ENCODE measurements around the gene OR1D5.

OR1D5 gene

DNA sequence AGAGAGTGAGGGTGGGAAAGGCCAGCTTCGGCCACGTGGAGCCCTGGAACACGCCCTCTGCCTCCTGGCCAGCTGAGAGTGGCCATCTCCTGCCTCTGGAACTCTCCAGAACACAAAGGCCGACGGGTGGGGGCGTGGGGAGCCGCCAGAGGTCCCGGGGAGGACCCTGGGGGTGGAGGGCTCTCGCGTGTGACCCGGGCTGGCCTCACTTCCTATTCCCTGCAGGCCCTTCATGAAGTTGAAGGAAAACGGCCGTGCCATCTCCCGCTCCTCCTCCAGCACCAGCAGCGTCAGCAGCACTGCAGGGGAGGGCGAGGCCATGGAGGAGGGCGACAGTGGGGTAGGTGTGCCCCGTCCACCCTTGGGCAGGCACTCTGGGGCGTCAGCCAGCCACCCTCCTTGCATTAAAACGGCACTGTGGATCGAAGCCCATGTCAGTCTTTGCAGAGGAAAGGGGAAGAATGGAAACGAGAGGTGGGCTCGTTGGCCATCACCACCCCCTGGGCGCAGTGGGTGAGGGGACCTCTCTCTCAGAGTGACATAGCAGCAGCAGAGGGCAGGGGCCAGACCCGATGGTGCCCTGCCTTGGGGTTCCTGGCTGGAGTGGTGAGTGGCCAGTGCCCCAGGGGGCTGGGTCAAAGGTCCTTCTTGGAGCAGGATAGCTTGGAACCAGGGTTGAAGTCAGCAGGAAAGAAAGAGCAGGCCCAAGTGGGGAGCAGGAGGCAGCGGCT is 37.1 kb downstream of the OR1D5 start:
- Histone ChIP-seq H3K27me3 (ENCODE audit: control insufficient read depth in 3 of 3, insufficient read depth in 3 of 3, low read depth in 1 of 3, low read length in 3 of 3) (no peaks in the 10 kb centered on the region), H3K9ac (ENCODE audit: low read depth, low read length, poor library complexity) (peak overlapping the region; percentile 57), H2BK120ac (ENCODE audit: low read depth, low read length) (no peak overlapping the region), H3K9me3 (replicated peaks in 1 of 2; ENCODE audit: control insufficient read depth in 2 of 2, insufficient read depth in 1 of 2, low read depth in 1 of 2, low read length in 2 of 2) (peaks cover 3 to 4% of the 10 kb centered on the region in 2 donors), H3K23ac (ENCODE audit: low read depth, low read length, poor library complexity) (no peak overlapping the region), H2BK5ac (ENCODE audit: low read length) (no peak overlapping the region), H3K4ac (ENCODE audit: low read length) (peak overlapping the region; percentile 89), H3K14ac (ENCODE audit: low read length) (peak overlapping the region; percentile 25), H3K18ac (ENCODE audit: low read length) (peak overlapping the region; percentile 81), H2BK15ac (ENCODE audit: low read length) (peak overlapping the region; percentile 95), H3K36me3 (replicated peaks in 1 of 2; ENCODE audit: control insufficient read depth in 2 of 2, insufficient read depth in 2 of 2, low read length in 2 of 2) (no peaks in the 10 kb centered on the region), H2AK5ac (ENCODE audit: low read depth, low read length) (peak overlapping the region; percentile 63), H3K4me2 (ENCODE audit: insufficient read depth, low read length, poor library complexity, severe bottlenecking) (no peak overlapping the region), H3K4me3 (ENCODE audit: low read length in 2 of 2) (no peak overlapping the region), H2AFZ (ENCODE audit: low read length) (peak overlapping the region; percentile 17), H3K27ac (replicated peaks; ENCODE audit: low read length) (no peak overlapping the region), H3K79me1 (ENCODE audit: low read depth, low read length) (peaks cover 4% of the 10 kb centered on the region), H4K8ac (ENCODE audit: low read depth, low read length) (no peak overlapping the region), H3K4me1 (ENCODE audit: control insufficient read depth in 2 of 2, insufficient read depth in 1 of 2, low read depth in 1 of 2, low read length in 2 of 2) (peaks cover 0 to 9% of the 10 kb centered on the region in 2 donors), H2BK12ac (ENCODE audit: low read length) (peak overlapping the region; percentile 46), H4K91ac (ENCODE audit: low read depth, low read length, poor library complexity) (no peak overlapping the region)
- WGBS, 2 donors (ENCODE audit: extremely low coverage in 2 of 2, insufficient read length in 2 of 2, insufficient replicate concordance in 1 of 2) = no CpG with 5 or more reads among the region's 26 CpGs
- no peak for DNase-seq (ENCODE audit: low spot score)

GRCh38 chr17:3025421-3026124 is 37.8 kb downstream of the OR1D5 start:
- no peak for DNase-seq (ENCODE audit: low spot score)
- Histone ChIP-seq H4K8ac (ENCODE audit: low read depth, low read length) (no peak overlapping the region), H3K9me3 (replicated peaks in 1 of 2; ENCODE audit: control insufficient read depth in 2 of 2, insufficient read depth in 1 of 2, low read depth in 1 of 2, low read length in 2 of 2) (peaks cover 3 to 4% of the 10 kb centered on the region in 2 donors), H3K4ac (ENCODE audit: low read length) (no peak overlapping the region), H3K27ac (replicated peaks; ENCODE audit: low read length) (no peak overlapping the region), H3K4me1 (ENCODE audit: control insufficient read depth in 2 of 2, insufficient read depth in 1 of 2, low read depth in 1 of 2, low read length in 2 of 2) (peaks cover 0 to 9% of the 10 kb centered on the region in 2 donors), H3K4me2 (ENCODE audit: insufficient read depth, low read length, poor library complexity, severe bottlenecking) (no peak overlapping the region), H2BK12ac (ENCODE audit: low read length) (peak overlapping the region; percentile 41), H2BK5ac (ENCODE audit: low read length) (no peak overlapping the region), H2BK15ac (ENCODE audit: low read length) (no peak overlapping the region), H2AFZ (ENCODE audit: low read length) (peak overlapping the region; percentile 17), H2AK5ac (ENCODE audit: low read depth, low read length) (peak overlapping the region; percentile 63), H3K36me3 (replicated peaks in 1 of 2; ENCODE audit: control insufficient read depth in 2 of 2, insufficient read depth in 2 of 2, low read length in 2 of 2) (no peaks in the 10 kb centered on the region), H3K23ac (ENCODE audit: low read depth, low read length, poor library complexity) (no peak overlapping the region), H2BK120ac (ENCODE audit: low read depth, low read length) (no peak overlapping the region), H3K27me3 (ENCODE audit: control insufficient read depth in 3 of 3, insufficient read depth in 3 of 3, low read depth in 1 of 3, low read length in 3 of 3) (no peaks in the 10 kb centered on the region), H3K4me3 (ENCODE audit: low read length in 2 of 2) (no peak overlapping the region), H3K9ac (ENCODE audit: low read depth, low read length, poor library complexity) (no peak overlapping the region), H3K79me1 (ENCODE audit: low read depth, low read length) (peaks cover 4% of the 10 kb centered on the region), H3K18ac (ENCODE audit: low read length) (peak overlapping the region; percentile 15), H4K91ac (ENCODE audit: low read depth, low read length, poor library complexity) (no peak overlapping the region), H3K14ac (ENCODE audit: low read length) (no peak overlapping the region)
- no CpG with 5 or more reads among the region's 17 CpGs for WGBS, 2 donors (ENCODE audit: extremely low coverage in 2 of 2, insufficient read length in 2 of 2, insufficient replicate concordance in 1 of 2)

DNA sequence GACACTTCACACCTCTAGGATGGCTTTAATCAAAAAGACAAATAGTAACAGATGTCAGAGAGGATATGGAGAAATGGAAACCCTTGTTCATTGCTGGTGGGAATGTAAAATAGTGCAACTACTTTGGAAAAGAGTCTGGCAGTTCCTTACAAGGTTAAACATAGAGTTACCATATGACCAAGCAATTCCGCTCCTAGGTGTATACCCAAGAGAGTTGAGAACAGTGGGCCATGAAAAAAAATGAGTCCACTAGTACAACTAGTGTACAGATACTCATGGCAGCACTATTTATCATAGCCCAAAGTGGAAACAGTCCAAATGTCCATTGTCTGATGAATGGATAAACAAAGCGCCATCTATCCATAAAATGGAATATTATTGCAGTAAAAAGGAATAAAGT is 39.1 kb downstream of the OR1D5 start:
- no peak overlapping the region for H3K27ac ChIP-seq (replicated peaks; ENCODE audit: low read length)
- no peak overlapping the region for H4K8ac ChIP-seq (ENCODE audit: low read depth, low read length)
- DNase-seq (ENCODE audit: low spot score) = no peak
- peaks cover 3 to 4% of the 10 kb centered on the region in 2 donors for H3K9me3 ChIP-seq (replicated peaks in 1 of 2; ENCODE audit: control insufficient read depth in 2 of 2, insufficient read depth in 1 of 2, low read depth in 1 of 2, low read length in 2 of 2)
- no peak overlapping the region for H2AK5ac ChIP-seq (ENCODE audit: low read depth, low read length)
- no peak overlapping the region for H4K91ac ChIP-seq (ENCODE audit: low read depth, low read length, poor library complexity)
- no peak overlapping the region for H2BK120ac ChIP-seq (ENCODE audit: low read depth, low read length)
- H3K14ac ChIP-seq (ENCODE audit: low read length) = no peak overlapping the region
- H2BK15ac ChIP-seq (ENCODE audit: low read length) = no peak overlapping the region
- H3K79me1 ChIP-seq (ENCODE audit: low read depth, low read length) = peaks cover 4% of the 10 kb centered on the region
- WGBS, 2 donors (ENCODE audit: extremely low coverage in 2 of 2, insufficient read length in 2 of 2, insufficient replicate concordance in 1 of 2) = no CpG with 5 or more reads among the region's 2 CpGs
- no peak overlapping the region for H3K9ac ChIP-seq (ENCODE audit: low read depth, low read length, poor library complexity)
- peaks cover 0 to 9% of the 10 kb centered on the region in 2 donors for H3K4me1 ChIP-seq (ENCODE audit: control insufficient read depth in 2 of 2, insufficient read depth in 1 of 2, low read depth in 1 of 2, low read length in 2 of 2)
- no peak overlapping the region for H3K4ac ChIP-seq (ENCODE audit: low read length)
- H3K27me3 ChIP-seq (ENCODE audit: control insufficient read depth in 3 of 3, insufficient read depth in 3 of 3, low read depth in 1 of 3, low read length in 3 of 3) = no peaks in the 10 kb centered on the region
- no peak overlapping the region for H2BK12ac ChIP-seq (ENCODE audit: low read length)
- H3K4me2 ChIP-seq (ENCODE audit: insufficient read depth, low read length, poor library complexity, severe bottlenecking) = no peak overlapping the region
- no peak overlapping the region for H2AFZ ChIP-seq (ENCODE audit: low read length)
- no peak overlapping the region for H3K23ac ChIP-seq (ENCODE audit: low read depth, low read length, poor library complexity)
- H2BK5ac ChIP-seq (ENCODE audit: low read length) = no peak overlapping the region
- H3K36me3 ChIP-seq (replicated peaks in 1 of 2; ENCODE audit: control insufficient read depth in 2 of 2, insufficient read depth in 2 of 2, low read length in 2 of 2) = no peaks in the 10 kb centered on the region
- no peak overlapping the region for H3K18ac ChIP-seq (ENCODE audit: low read length)
- no peak overlapping the region for H3K4me3 ChIP-seq (ENCODE audit: low read length in 2 of 2)

DNA sequence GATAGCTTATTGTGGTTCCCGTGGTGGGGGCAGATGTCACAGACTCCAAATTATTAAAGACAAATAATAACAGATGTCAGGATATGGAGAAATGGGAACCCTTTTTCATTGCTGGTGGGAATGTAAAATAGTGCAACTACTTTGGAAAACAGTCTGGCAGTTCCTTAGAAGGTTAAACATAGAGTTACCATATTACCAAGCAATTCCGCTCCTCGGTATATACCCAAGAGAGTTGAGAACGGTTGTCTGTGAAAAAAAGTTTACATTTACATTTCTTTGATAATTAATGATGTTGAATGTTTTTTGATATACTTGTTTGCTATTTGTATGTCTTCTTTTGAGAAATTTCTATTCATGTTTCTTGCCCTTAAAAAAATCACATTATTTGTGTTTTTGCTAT is 41.2 kb downstream of the OR1D5 start:
- Histone ChIP-seq H2AK5ac (ENCODE audit: low read depth, low read length) (no peak overlapping the region), H3K27me3 (ENCODE audit: control insufficient read depth in 3 of 3, insufficient read depth in 3 of 3, low read depth in 1 of 3, low read length in 3 of 3) (no peaks in the 10 kb centered on the region), H3K23ac (ENCODE audit: low read depth, low read length, poor library complexity) (no peak overlapping the region), H3K4ac (ENCODE audit: low read length) (no peak overlapping the region), H3K27ac (replicated peaks; ENCODE audit: low read length) (no peak overlapping the region), H2BK120ac (ENCODE audit: low read depth, low read length) (no peak overlapping the region), H3K4me1 (ENCODE audit: control insufficient read depth in 2 of 2, insufficient read depth in 1 of 2, low read depth in 1 of 2, low read length in 2 of 2) (peaks cover 0 to 8% of the 10 kb centered on the region in 2 donors), H3K4me3 (ENCODE audit: low read length in 2 of 2) (no peak overlapping the region), H3K79me1 (ENCODE audit: low read depth, low read length) (peaks cover 3% of the 10 kb centered on the region), H3K14ac (ENCODE audit: low read length) (no peak overlapping the region), H3K4me2 (ENCODE audit: insufficient read depth, low read length, poor library complexity, severe bottlenecking) (no peak overlapping the region), H2BK12ac (ENCODE audit: low read length) (no peak overlapping the region), H2AFZ (ENCODE audit: low read length) (no peak overlapping the region), H4K91ac (ENCODE audit: low read depth, low read length, poor library complexity) (no peak overlapping the region), H3K18ac (ENCODE audit: low read length) (no peak overlapping the region), H4K8ac (ENCODE audit: low read depth, low read length) (no peak overlapping the region), H2BK5ac (ENCODE audit: low read length) (no peak overlapping the region), H2BK15ac (ENCODE audit: low read length) (no peak overlapping the region), H3K36me3 (replicated peaks in 1 of 2; ENCODE audit: control insufficient read depth in 2 of 2, insufficient read depth in 2 of 2, low read length in 2 of 2) (no peaks in the 10 kb centered on the region), H3K9ac (ENCODE audit: low read depth, low read length, poor library complexity) (no peak overlapping the region), H3K9me3 (replicated peaks in 1 of 2; ENCODE audit: control insufficient read depth in 2 of 2, insufficient read depth in 1 of 2, low read depth in 1 of 2, low read length in 2 of 2) (peaks cover 3 to 4% of the 10 kb centered on the region in 2 donors)
- no peak for DNase-seq (ENCODE audit: low spot score)
- WGBS, 2 donors (ENCODE audit: extremely low coverage in 2 of 2, insufficient read length in 2 of 2, insufficient replicate concordance in 1 of 2) = no CpG with 5 or more reads among the region's 4 CpGs

Data from neuronal stem cell (in vitro differentiated cells).